HEK293 (cell line): ENCODE data around the gene TRUB2.

Source experiments
- CTCF ChIA-PET: fragments of 350-600 bp; formaldehyde crosslinking; extraction: SDS; loops from one replicate; lab custom pipeline; 2021; ENCODE audit warnings: antibody characterized with exemption; lab: Yijun Ruan, JAX
- POLR2A ChIA-PET: fragments of 300-600 bp; formaldehyde crosslinking; extraction: SDS; loops from one replicate; lab custom pipeline; 2020; ENCODE audit warnings: antibody characterized with exemption, inconsistent platforms; lab: Yijun Ruan, JAX
- H3K27ac ChIP-seq: fragments of 200-500 bp; sonication (Bioruptor generic); 2 replicates; pipeline ENCODE4 v1.5.1; 2014; ENCODE audit warnings: low read depth, low read length, control low read depth, inconsistent platforms; ENCODE audit errors: extremely low read depth
- H3K36me3 ChIP-seq, 2 experiments: fragments of 200-500 bp in 1 of 2; sonication (Bioruptor generic) in 1 of 2; 1 replicate in 1 of 2; 2 replicates in 1 of 2; pipeline ENCODE4 v1.5.1; 2014 to 2017; ENCODE audit warnings: inconsistent platforms in 2 of 2, low read length in 2 of 2; ENCODE audit not compliant: control insufficient read depth in 2 of 2, insufficient read depth in 1 of 2
- H3K4me1 ChIP-seq: fragments of 200-500 bp; sonication (Bioruptor generic); 2 replicates; pipeline ENCODE4 v1.5.1; 2014; ENCODE audit warnings: mild to moderate bottlenecking, low read length, inconsistent platforms; ENCODE audit not compliant: control insufficient read depth, insufficient read depth
- H3K4me3 ChIP-seq: 2 replicates; pipeline ENCODE4 v1.5.1; 2011; ENCODE audit warnings: low read depth, mild to moderate bottlenecking, control low read depth, low read length, moderate library complexity
- H3K9me3 ChIP-seq: fragments of 200-500 bp; sonication (Bioruptor generic); 2 replicates; pipeline ENCODE4 v1.5.1; 2014; ENCODE audit warnings: low read depth, low read length, inconsistent platforms; ENCODE audit not compliant: control insufficient read depth, insufficient read depth
- YY2 ChIP-seq: fragments of 450-650 bp; formaldehyde crosslinking; IDR thresholded peaks from 2 replicates; pipeline ENCODE4 v1.5.1; 2016; ENCODE audit warnings: missing biosample characterization, missing genetic modification characterization
- ZIC2 ChIP-seq: fragments of 450-650 bp; formaldehyde crosslinking; IDR thresholded peaks from 2 replicates; pipeline ENCODE4 v1.5.1; 2016; ENCODE audit warnings: missing biosample characterization, missing genetic modification characterization
- ZNF701 ChIP-seq: fragments of 450-650 bp; formaldehyde crosslinking; IDR thresholded peaks from 2 replicates; pipeline ENCODE4 v1.5.1; 2016; ENCODE audit warnings: missing biosample characterization, missing genetic modification characterization
- TF ChIP-seq, protein P1 (sequence below): fragments of 450-650 bp; formaldehyde crosslinking; IDR thresholded peaks from 2 replicates; pipeline ENCODE4 v1.5.1; 2016; ENCODE audit warnings: missing biosample characterization, missing genetic modification characterization

The TRUB2 gene

DNA sequence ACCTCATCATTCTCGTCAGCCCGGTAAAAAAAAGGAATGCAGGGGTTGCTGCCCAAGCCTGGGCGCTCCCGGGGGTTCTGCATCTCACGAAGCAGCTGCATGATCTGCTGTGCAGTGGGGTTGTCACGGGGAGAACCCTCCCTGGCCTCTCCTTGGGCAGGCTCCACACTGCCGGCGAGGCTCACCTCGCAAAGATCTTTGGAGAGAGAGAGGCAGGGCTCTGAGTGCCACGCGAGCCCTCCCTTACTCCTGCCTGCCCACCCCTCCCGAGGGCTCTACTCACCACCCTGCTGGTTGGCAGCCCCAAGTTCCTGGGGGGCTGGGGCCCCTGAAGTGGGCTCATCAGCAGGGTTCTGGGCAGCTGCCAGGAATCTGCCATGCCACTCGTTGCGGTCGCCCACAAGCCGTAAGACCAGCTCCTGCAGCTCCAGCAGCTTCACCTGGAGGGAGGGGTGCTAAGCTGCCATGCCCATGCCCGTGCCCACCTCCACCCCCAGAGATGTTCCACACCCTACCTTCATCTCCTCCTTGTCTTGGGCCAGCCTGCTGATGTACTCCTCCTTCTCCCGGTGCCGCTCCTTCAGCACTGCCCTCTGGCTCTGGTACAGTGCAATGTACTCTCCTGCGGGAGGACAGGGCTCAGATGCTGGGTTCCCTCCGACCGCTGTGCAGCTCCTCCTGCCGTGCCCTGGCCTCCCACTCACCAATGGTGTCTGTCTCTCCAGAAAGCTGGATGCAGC is 65.0 kb downstream of the TRUB2 start:
- ChIA-PET POLR2A (no interaction called here), CTCF (interaction anchor here (0.5 to 1.0 kb wide), 4 partner anchors 17 to 1648 kb away, joined by 3 to 4 read pairs (median 3); no protein-coding TSS in a partner anchor)
- no peak overlapping the region for H3K27ac ChIP-seq
- H3K4me1 ChIP-seq: no peaks in the 10 kb centered on the region
- H3K36me3 ChIP-seq: peaks cover 0 to 70% of the 10 kb centered on the region in 2 experiments; a peak in 2 of 3 replicates
- TF ChIP-seq, protein P1, sequence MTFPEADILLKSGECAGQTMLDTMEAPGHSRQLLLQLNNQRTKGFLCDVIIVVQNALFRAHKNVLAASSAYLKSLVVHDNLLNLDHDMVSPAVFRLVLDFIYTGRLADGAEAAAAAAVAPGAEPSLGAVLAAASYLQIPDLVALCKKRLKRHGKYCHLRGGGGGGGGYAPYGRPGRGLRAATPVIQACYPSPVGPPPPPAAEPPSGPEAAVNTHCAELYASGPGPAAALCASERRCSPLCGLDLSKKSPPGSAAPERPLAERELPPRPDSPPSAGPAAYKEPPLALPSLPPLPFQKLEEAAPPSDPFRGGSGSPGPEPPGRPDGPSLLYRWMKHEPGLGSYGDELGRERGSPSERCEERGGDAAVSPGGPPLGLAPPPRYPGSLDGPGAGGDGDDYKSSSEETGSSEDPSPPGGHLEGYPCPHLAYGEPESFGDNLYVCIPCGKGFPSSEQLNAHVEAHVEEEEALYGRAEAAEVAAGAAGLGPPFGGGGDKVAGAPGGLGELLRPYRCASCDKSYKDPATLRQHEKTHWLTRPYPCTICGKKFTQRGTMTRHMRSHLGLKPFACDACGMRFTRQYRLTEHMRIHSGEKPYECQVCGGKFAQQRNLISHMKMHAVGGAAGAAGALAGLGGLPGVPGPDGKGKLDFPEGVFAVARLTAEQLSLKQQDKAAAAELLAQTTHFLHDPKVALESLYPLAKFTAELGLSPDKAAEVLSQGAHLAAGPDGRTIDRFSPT (tag by site-specific recombination): 0 out of 2 replicates have a peak, but pooled peaks have one; percentile 16
- TF ChIP-seq ZNF701 (no peak), ZIC2 (tag by site-specific recombination) (peak; percentile 60), YY2 (no peak)
- H3K9me3 ChIP-seq: no peaks in the 10 kb centered on the region
- H3K4me3 ChIP-seq: no peak overlapping the region
